Smooth muscle cell (in vitro differentiated cells): Measurements from ENCODE around the gene RPS28. TPM values are rescaled to one million over a fixed set of nuclear protein-coding genes. Genes with fewer than 3 reads are reported as not detected.
"Not testable (repeated sequence)": the region's sequence is repeated elsewhere in the genome, so short reads cannot be mapped to it uniquely, and the experiment has no call there.

Experiments
- DNase-seq: peaks from one replicate; lab custom pipeline; 2025; ENCODE audit not compliant: unreplicated experiment; lab: John Stamatoyannopoulos, UW
- H2AFZ ChIP-seq: fragments of 200-600 bp; sonication (generic); 2 replicates; pipeline ENCODE4 v1.6.0; 2016; ENCODE audit warnings: antibody characterized with exemption, low read depth, mild to moderate bottlenecking
- H3F3A ChIP-seq: fragments of 200-600 bp; sonication (generic); 2 replicates; pipeline ENCODE4 v1.6.0; 2017; ENCODE audit warnings: antibody characterized with exemption, low read depth
- H3K27ac ChIP-seq: fragments of 200-600 bp; sonication (generic); 2 replicates; pipeline ENCODE4 v1.5.1; 2016; ENCODE audit warnings: low read depth, mild to moderate bottlenecking
- H3K27me3 ChIP-seq: fragments of 200-600 bp; sonication (generic); 2 replicates; pipeline ENCODE4 v1.6.1; 2016; ENCODE audit warnings: low read depth, mild to moderate bottlenecking
- H3K36me3 ChIP-seq: fragments of 200-600 bp; sonication (generic); 2 replicates; pipeline ENCODE4 v1.5.1; 2016; ENCODE audit warnings: low read depth
- H3K4me1 ChIP-seq: fragments of 200-600 bp; sonication (generic); 2 replicates; pipeline ENCODE4 v1.5.1; 2016; ENCODE audit warnings: low read depth
- H3K4me2 ChIP-seq: fragments of 200-600 bp; sonication (generic); 2 replicates; pipeline ENCODE4 v1.6.0; 2016; ENCODE audit warnings: mild to moderate bottlenecking
- H3K4me3 ChIP-seq: fragments of 200-600 bp; sonication (generic); 2 replicates; pipeline ENCODE4 v1.5.1; 2016; ENCODE audit warnings: mild to moderate bottlenecking
- H3K79me2 ChIP-seq: fragments of 200-600 bp; sonication (generic); 2 replicates; pipeline ENCODE4 v1.6.0; 2016; ENCODE audit warnings: low read depth, mild to moderate bottlenecking
- H3K9ac ChIP-seq: fragments of 200-600 bp; sonication (generic); 2 replicates; pipeline ENCODE4 v1.6.0; 2016; ENCODE audit warnings: low read depth
- H3K9me3 ChIP-seq: fragments of 200-600 bp; sonication (generic); replicated peaks from 2 replicates; pipeline ENCODE4 v1.5.1; 2016; ENCODE audit warnings: low read depth
- H4K20me1 ChIP-seq: fragments of 200-600 bp; sonication (generic); 2 replicates; pipeline ENCODE4 v1.6.0; 2016; ENCODE audit warnings: low read depth
- WGBS: methylation state at CpG from one replicate; pipeline ENCODE4 v1.1.7; 2016; ENCODE audit warnings: low lambda C conversion rate; 5-methylcytosine and 5-hydroxymethylcytosine counted together
- polyA plus RNA-seq: library from polyadenylated mRNA; unstranded; fragments of >200 nt; fragmentation: Nextera tagmentation; extraction: Ambion mirVana; gene quantifications from 2 replicates; pipeline ENCODE4 v1.2.1, GENCODE V29; 2016
- total RNA-seq: library from RNA; depleted of rRNA; stranded (reverse); fragments of >200 nt; gene quantifications from 2 replicates; pipeline ENCODE4 v1.2.3, GENCODE V29; 2014
- TF ChIP-seq, protein P1 (sequence below): fragments of 200-600 bp; sonication (generic); IDR thresholded peaks from 2 replicates; pipeline ENCODE4 v1.5.1; 2017; ENCODE audit warnings: borderline replicate concordance, mild to moderate bottlenecking, antibody characterized with exemption; ENCODE audit not compliant: insufficient read depth, poor library complexity, severe bottlenecking

RPS28 gene
- total and polyA plus RNA-seq, 2 experiments from 2014 or later, result 236 to 574 TPM

GRCh38 chr19:8336660-8337059 is 15.4 kb downstream of the RPS28 start:
- TF ChIP-seq, protein P1, sequence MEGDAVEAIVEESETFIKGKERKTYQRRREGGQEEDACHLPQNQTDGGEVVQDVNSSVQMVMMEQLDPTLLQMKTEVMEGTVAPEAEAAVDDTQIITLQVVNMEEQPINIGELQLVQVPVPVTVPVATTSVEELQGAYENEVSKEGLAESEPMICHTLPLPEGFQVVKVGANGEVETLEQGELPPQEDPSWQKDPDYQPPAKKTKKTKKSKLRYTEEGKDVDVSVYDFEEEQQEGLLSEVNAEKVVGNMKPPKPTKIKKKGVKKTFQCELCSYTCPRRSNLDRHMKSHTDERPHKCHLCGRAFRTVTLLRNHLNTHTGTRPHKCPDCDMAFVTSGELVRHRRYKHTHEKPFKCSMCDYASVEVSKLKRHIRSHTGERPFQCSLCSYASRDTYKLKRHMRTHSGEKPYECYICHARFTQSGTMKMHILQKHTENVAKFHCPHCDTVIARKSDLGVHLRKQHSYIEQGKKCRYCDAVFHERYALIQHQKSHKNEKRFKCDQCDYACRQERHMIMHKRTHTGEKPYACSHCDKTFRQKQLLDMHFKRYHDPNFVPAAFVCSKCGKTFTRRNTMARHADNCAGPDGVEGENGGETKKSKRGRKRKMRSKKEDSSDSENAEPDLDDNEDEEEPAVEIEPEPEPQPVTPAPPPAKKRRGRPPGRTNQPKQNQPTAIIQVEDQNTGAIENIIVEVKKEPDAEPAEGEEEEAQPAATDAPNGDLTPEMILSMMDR, result no peak
- no peak overlapping the region for H3K4me3 ChIP-seq
- 85% methylated on average over 8 of the region's 8 CpGs for WGBS
- no peak overlapping the region for H3K4me2 ChIP-seq
- H3K4me1 ChIP-seq, result no peaks in the 10 kb centered on the region
- no peak overlapping the region for H3K27ac ChIP-seq
- H3K27me3 ChIP-seq, result peaks cover 42% of the 10 kb centered on the region
- no peaks in the 10 kb centered on the region for H3K9me3 ChIP-seq
- H3K79me2 ChIP-seq, result no peaks in the 10 kb centered on the region
- no peak overlapping the region for H2AFZ ChIP-seq
- no peaks in the 10 kb centered on the region for H3F3A ChIP-seq
- H4K20me1 ChIP-seq, result no peaks in the 10 kb centered on the region
- H3K36me3 ChIP-seq, result no peaks in the 10 kb centered on the region
- no peak for DNase-seq
- H3K9ac ChIP-seq, result no peak overlapping the region

DNA sequence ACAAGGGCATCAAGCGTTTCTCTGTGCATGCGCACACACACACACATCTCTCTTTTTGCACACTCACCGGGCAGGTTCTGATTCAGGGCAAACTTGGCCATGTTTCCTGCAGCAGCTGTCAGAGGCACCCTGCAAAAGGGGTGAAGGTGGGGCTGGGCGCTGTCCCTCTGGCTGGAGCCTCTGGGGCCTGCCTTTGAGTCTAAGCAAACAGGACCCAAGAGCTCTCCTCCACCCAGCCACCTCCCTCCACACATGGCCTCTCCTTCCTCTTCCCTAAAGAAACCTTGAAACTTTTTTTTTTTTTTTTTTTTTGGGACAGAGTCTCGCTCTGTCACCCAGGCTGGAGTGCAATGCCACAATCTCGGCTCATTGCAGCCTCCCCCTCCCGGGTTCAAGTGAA is 16.4 kb downstream of the RPS28 start:
- Histone ChIP-seq H3K27ac (no peak overlapping the region), H4K20me1 (no peaks in the 10 kb centered on the region), H3K4me3 (no peak overlapping the region), H3K9ac (no peak overlapping the region), H3K79me2 (no peaks in the 10 kb centered on the region), H3K4me1 (peaks cover 2% of the 10 kb centered on the region), H3K4me2 (no peak overlapping the region), H3K9me3 (no peaks in the 10 kb centered on the region), H3K27me3 (peaks cover 37% of the 10 kb centered on the region), H3K36me3 (no peaks in the 10 kb centered on the region), H2AFZ (no peak overlapping the region), H3F3A (no peaks in the 10 kb centered on the region)
- no peak for DNase-seq
- 89% methylated on average over 7 of the region's 7 CpGs for WGBS
- TF ChIP-seq, protein P1, result no peak

DNA sequence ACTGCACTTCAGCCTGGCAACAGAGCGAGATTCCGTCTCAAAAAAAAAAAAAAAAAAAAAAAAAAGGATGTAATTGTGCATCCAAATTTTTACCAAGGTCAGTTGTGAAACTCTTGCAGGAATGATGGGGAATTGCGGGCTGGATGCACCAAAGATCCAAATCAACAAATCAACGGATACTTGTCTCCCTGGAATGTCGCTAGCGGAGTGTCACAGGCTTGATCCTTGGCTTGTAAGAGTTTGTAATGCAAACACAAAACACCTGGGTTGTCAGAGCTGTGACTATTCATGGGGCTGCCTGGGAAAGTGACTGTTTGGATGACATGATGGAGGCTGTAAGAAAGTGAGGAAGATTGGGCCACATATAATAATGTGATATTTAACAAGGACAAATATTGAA is 17.5 kb downstream of the RPS28 start:
- H3K79me2 ChIP-seq, result no peaks in the 10 kb centered on the region
- no peak overlapping the region for H3K4me3 ChIP-seq
- no peak overlapping the region for H3K4me2 ChIP-seq
- H3K4me1 ChIP-seq, result peaks cover 4% of the 10 kb centered on the region
- WGBS, result 70% methylated on average over 6 of the region's 6 CpGs
- DNase-seq, result no peak
- H3K36me3 ChIP-seq, result no peaks in the 10 kb centered on the region
- no peak overlapping the region for H3K27ac ChIP-seq
- TF ChIP-seq, protein P1, result no peak
- no peaks in the 10 kb centered on the region for H3K9me3 ChIP-seq
- H3K9ac ChIP-seq, result no peak overlapping the region
- H4K20me1 ChIP-seq, result no peaks in the 10 kb centered on the region
- no peaks in the 10 kb centered on the region for H3F3A ChIP-seq
- peaks cover 27% of the 10 kb centered on the region for H3K27me3 ChIP-seq
- no peak overlapping the region for H2AFZ ChIP-seq

GRCh38 chr19:8340341-8341096 is 19.2 kb downstream of the RPS28 start:
- no peak overlapping the region for H3K4me3 ChIP-seq
- no peak overlapping the region for H3K4me2 ChIP-seq
- H3F3A ChIP-seq, result no peaks in the 10 kb centered on the region
- 63% methylated on average over 15 of the region's 15 CpGs for WGBS
- TF ChIP-seq, protein P1, result no peak
- no peak for DNase-seq
- H3K36me3 ChIP-seq, result no peaks in the 10 kb centered on the region
- H3K79me2 ChIP-seq, result no peaks in the 10 kb centered on the region
- H3K9ac ChIP-seq, result no peak overlapping the region
- H3K9me3 ChIP-seq, result no peaks in the 10 kb centered on the region
- H4K20me1 ChIP-seq, result no peaks in the 10 kb centered on the region
- H3K27me3 ChIP-seq, result peaks cover 14% of the 10 kb centered on the region
- H3K27ac ChIP-seq, result no peak overlapping the region
- H3K4me1 ChIP-seq, result peaks cover 4% of the 10 kb centered on the region
- no peak overlapping the region for H2AFZ ChIP-seq

GRCh38 chr19:8341504-8341903 is 20.2 kb downstream of the RPS28 start:
- not testable (repeated sequence) for H3K27me3 ChIP-seq, H3K9ac ChIP-seq, DNase-seq, H4K20me1 ChIP-seq, H3K27ac ChIP-seq, H3F3A ChIP-seq, H2AFZ ChIP-seq, H3K4me3 ChIP-seq, H3K4me2 ChIP-seq, H3K36me3 ChIP-seq, H3K79me2 ChIP-seq, H3K4me1 ChIP-seq, H3K9me3 ChIP-seq
- WGBS, result 98% methylated on average over 4 of the region's 4 CpGs
